ENCODE data around the gene RIPK4. TPM values are rescaled to one million over a fixed set of nuclear protein-coding genes. Genes with fewer than 3 reads are reported as not detected.
A peak's percentile ranks its signal among the peaks of the same experiment; 100 is the strongest.

RIPK4 gene
- total and polyA plus RNA-seq, 2 of the 13 experiments (the other 11 are each of a cell fraction or from before 2014, with no cell fraction given) = 3.1 to 4.9 TPM

DNA sequence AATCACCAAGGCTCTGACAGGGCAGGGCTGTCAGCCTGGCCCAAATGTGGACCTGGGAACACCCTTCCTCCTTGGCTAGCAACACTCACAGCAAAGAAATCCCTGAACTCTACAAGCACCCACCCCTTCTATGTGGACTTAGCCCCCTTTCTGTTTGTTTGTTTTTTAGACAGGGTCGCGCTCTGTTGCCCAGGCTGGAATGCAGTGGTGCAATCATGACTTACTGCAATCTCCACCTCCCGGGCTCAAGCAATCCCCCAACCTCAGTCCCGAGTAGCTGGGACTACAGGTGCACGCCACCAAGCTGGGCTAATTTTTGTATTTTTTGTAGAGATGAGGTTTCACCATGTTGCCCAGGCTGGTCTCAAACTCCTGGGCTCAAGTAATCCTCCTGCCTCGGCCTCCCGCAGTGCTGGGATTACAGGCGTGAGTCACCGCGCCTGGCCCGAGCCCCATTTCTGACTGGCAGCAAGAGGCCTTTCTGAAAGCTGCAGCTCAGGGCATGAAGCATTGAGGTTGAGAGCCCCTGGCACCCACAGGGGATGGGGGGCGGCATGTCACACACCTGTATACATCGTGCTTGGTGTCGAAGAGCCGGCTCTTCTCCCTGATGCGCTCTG is 16.2 kb downstream of the RIPK4 start (continued):
- TF ChIP-seq, protein P1, sequence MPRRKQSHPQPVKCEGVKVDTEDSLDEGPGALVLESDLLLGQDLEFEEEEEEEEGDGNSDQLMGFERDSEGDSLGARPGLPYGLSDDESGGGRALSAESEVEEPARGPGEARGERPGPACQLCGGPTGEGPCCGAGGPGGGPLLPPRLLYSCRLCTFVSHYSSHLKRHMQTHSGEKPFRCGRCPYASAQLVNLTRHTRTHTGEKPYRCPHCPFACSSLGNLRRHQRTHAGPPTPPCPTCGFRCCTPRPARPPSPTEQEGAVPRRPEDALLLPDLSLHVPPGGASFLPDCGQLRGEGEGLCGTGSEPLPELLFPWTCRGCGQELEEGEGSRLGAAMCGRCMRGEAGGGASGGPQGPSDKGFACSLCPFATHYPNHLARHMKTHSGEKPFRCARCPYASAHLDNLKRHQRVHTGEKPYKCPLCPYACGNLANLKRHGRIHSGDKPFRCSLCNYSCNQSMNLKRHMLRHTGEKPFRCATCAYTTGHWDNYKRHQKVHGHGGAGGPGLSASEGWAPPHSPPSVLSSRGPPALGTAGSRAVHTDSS (CRISPR knock-in tag; conservative IDR thresholded peaks at IDR 0.05) = no peak
- TF ChIP-seq HNRNPH1 (optimal IDR thresholded peaks at IDR 0.05; ENCODE audit: low read depth, low read length) = no peak
- no peak for TF ChIP-seq IRX3 (CRISPR knock-in tag; IDR thresholded peaks at IDR 0.05; ENCODE audit: borderline replicate concordance, low read depth)
- no peak for TF ChIP-seq SAFB2 (CRISPR knock-in tag; IDR thresholded peaks at IDR 0.05; ENCODE audit: borderline replicate concordance, low read depth)
- no peak for TF ChIP-seq ZNF749 (CRISPR knock-in tag; IDR thresholded peaks at IDR 0.05; ENCODE audit: borderline replicate concordance)
- TF ChIP-seq PRPF4 (IDR thresholded peaks at IDR 0.05; ENCODE audit: low read depth, low read length, poor library complexity, severe bottlenecking) = no peak
- TF ChIP-seq, protein P2, sequence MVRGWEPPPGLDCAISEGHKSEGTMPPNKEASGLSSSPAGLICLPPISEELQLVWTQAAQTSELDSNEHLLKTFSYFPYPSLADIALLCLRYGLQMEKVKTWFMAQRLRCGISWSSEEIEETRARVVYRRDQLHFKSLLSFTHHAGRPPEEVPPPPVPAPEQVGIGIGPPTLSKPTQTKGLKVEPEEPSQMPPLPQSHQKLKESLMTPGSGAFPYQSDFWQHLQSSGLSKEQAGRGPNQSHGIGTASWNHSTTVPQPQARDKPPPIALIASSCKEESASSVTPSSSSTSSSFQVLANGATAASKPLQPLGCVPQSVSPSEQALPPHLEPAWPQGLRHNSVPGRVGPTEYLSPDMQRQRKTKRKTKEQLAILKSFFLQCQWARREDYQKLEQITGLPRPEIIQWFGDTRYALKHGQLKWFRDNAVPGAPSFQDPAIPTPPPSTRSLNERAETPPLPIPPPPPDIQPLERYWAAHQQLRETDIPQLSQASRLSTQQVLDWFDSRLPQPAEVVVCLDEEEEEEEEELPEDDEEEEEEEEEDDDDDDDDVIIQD (CRISPR knock-in tag; IDR thresholded peaks at IDR 0.05; ENCODE audit: low read depth) = no peak
- TF ChIP-seq, protein P3, sequence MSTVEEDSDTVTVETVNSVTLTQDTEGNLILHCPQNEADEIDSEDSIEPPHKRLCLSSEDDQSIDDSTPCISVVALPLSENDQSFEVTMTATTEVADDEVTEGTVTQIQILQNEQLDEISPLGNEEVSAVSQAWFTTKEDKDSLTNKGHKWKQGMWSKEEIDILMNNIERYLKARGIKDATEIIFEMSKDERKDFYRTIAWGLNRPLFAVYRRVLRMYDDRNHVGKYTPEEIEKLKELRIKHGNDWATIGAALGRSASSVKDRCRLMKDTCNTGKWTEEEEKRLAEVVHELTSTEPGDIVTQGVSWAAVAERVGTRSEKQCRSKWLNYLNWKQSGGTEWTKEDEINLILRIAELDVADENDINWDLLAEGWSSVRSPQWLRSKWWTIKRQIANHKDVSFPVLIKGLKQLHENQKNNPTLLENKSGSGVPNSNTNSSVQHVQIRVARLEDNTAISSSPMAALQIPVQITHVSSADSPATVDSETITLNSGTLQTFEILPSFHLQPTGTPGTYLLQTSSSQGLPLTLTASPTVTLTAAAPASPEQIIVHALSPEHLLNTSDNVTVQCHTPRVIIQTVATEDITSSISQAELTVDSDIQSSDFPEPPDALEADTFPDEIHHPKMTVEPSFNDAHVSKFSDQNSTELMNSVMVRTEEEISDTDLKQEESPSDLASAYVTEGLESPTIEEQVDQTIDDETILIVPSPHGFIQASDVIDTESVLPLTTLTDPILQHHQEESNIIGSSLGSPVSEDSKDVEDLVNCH (CRISPR knock-in tag; IDR thresholded peaks at IDR 0.05) = no peak
- no peak for TF ChIP-seq TOE1 (CRISPR knock-in tag; IDR thresholded peaks at IDR 0.05)
- peak; percentile 77 for TF ChIP-seq SP5 (CRISPR knock-in tag; IDR thresholded peaks at IDR 0.05; ENCODE audit: borderline replicate concordance, low read depth)
- TF ChIP-seq ZNF672 (CRISPR knock-in tag; IDR thresholded peaks at IDR 0.05) = no peak
- TF ChIP-seq, protein P4, sequence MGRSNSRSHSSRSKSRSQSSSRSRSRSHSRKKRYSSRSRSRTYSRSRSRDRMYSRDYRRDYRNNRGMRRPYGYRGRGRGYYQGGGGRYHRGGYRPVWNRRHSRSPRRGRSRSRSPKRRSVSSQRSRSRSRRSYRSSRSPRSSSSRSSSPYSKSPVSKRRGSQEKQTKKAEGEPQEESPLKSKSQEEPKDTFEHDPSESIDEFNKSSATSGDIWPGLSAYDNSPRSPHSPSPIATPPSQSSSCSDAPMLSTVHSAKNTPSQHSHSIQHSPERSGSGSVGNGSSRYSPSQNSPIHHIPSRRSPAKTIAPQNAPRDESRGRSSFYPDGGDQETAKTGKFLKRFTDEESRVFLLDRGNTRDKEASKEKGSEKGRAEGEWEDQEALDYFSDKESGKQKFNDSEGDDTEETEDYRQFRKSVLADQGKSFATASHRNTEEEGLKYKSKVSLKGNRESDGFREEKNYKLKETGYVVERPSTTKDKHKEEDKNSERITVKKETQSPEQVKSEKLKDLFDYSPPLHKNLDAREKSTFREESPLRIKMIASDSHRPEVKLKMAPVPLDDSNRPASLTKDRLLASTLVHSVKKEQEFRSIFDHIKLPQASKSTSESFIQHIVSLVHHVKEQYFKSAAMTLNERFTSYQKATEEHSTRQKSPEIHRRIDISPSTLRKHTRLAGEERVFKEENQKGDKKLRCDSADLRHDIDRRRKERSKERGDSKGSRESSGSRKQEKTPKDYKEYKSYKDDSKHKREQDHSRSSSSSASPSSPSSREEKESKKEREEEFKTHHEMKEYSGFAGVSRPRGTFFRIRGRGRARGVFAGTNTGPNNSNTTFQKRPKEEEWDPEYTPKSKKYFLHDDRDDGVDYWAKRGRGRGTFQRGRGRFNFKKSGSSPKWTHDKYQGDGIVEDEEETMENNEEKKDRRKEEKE (IDR thresholded peaks at IDR 0.05) = no peak
- peak; percentile 64; the same call in 1 of the 2 replicates for TF ChIP-seq SMAD3 (CRISPR knock-in tag; IDR thresholded peaks at IDR 0.05)
- TF ChIP-seq FOSL1 (CRISPR knock-in tag; IDR thresholded peaks at IDR 0.05; ENCODE audit: borderline replicate concordance) = no peak
- no peak for TF ChIP-seq ZNF878 (CRISPR knock-in tag; IDR thresholded peaks at IDR 0.05)
- TF ChIP-seq THAP11 (CRISPR knock-in tag; IDR thresholded peaks at IDR 0.05) = peak; percentile 44; the same call in 1 of the 2 replicates
- no peak for TF ChIP-seq PPARG (CRISPR knock-in tag; conservative IDR thresholded peaks at IDR 0.05)
- no peak for TF ChIP-seq HCFC1 (IDR thresholded peaks at IDR 0.05; ENCODE audit: low read depth, low read length)
